ENCODE results near the gene ZBTB47. TPM values are rescaled to one million over a fixed set of nuclear protein-coding genes. Genes with fewer than 3 reads are reported as not detected.

ZBTB47 gene
- total and polyA plus RNA-seq, 2 experiments from 2014 or later: 7.0 to 14.2 TPM

GRCh38 chr3:42664438-42664803 is 10.9 kb downstream of the ZBTB47 start:
- no peaks in the 10 kb centered on the region for H3K9me3 ChIP-seq (ENCODE audit: low read depth)
- no peaks in the 10 kb centered on the region for H3K4me1 ChIP-seq (ENCODE audit: insufficient read depth)
- TF ChIP-seq EZH2 (IDR thresholded peaks at IDR 0.05; ENCODE audit: borderline replicate concordance): no peak
- TF ChIP-seq CTCF (IDR thresholded peaks at IDR 0.05; ENCODE audit: poor library complexity): no peak
- no peak for TF ChIP-seq EZH2phosphoT487 (IDR thresholded peaks at IDR 0.05; ENCODE audit: low read depth, severe bottlenecking, unreplicated experiment)
- no peaks in the 10 kb centered on the region for H3K79me2 ChIP-seq
- DNase-seq (ENCODE audit: low spot score): no peak
- no peak overlapping the region for H2AFZ ChIP-seq
- 94% methylated on average over 12 of the region's 19 CpGs for WGBS (ENCODE audit: low lambda C conversion rate, missing lambda C conversion rate)
- no peaks in the 10 kb centered on the region for H3K9me2 ChIP-seq (replicated peaks; ENCODE audit: insufficient read depth)
- no peak overlapping the region for H3K4me3 ChIP-seq
- H3K27ac ChIP-seq: no peak overlapping the region
- no peaks in the 10 kb centered on the region for H3K27me3 ChIP-seq
- H3K36me3 ChIP-seq (replicated peaks; ENCODE audit: insufficient read depth, low read depth): no peaks in the 10 kb centered on the region
- no peaks in the 10 kb centered on the region for H4K20me1 ChIP-seq (ENCODE audit: insufficient read depth, poor library complexity, severe bottlenecking)
- no peak overlapping the region for H3K4me2 ChIP-seq

GRCh38 chr3:42665050-42665878 is 11.8 kb downstream of the ZBTB47 start:
- no peaks in the 10 kb centered on the region for H3K27me3 ChIP-seq
- H3K4me2 ChIP-seq: no peak overlapping the region
- H3K4me1 ChIP-seq (ENCODE audit: insufficient read depth): no peaks in the 10 kb centered on the region
- H3K9me3 ChIP-seq (ENCODE audit: low read depth): no peaks in the 10 kb centered on the region
- DNase-seq (ENCODE audit: low spot score): no peak
- no peaks in the 10 kb centered on the region for H3K9me2 ChIP-seq (replicated peaks; ENCODE audit: insufficient read depth)
- no peaks in the 10 kb centered on the region for H4K20me1 ChIP-seq (ENCODE audit: insufficient read depth, poor library complexity, severe bottlenecking)
- TF ChIP-seq EZH2 (IDR thresholded peaks at IDR 0.05; ENCODE audit: borderline replicate concordance) (no peak), EZH2phosphoT487 (IDR thresholded peaks at IDR 0.05; ENCODE audit: low read depth, severe bottlenecking, unreplicated experiment) (no peak), CTCF (IDR thresholded peaks at IDR 0.05; ENCODE audit: poor library complexity) (no peak)
- H3K4me3 ChIP-seq: no peak overlapping the region
- WGBS (ENCODE audit: low lambda C conversion rate, missing lambda C conversion rate): 92% methylated on average over 15 of the region's 15 CpGs
- H3K27ac ChIP-seq: no peak overlapping the region
- no peak overlapping the region for H2AFZ ChIP-seq
- H3K79me2 ChIP-seq: no peaks in the 10 kb centered on the region
- no peaks in the 10 kb centered on the region for H3K36me3 ChIP-seq (replicated peaks; ENCODE audit: insufficient read depth, low read depth)

- H3K27ac ChIP-seq: no peak overlapping the region
- no peaks in the 10 kb centered on the region for H3K27me3 ChIP-seq
- H4K20me1 ChIP-seq (ENCODE audit: insufficient read depth, poor library complexity, severe bottlenecking): no peaks in the 10 kb centered on the region
- 91% methylated on average over 8 of the region's 8 CpGs for WGBS (ENCODE audit: low lambda C conversion rate, missing lambda C conversion rate)
- no peaks in the 10 kb centered on the region for H3K9me3 ChIP-seq (ENCODE audit: low read depth)
- no peak overlapping the region for H3K4me3 ChIP-seq
- TF ChIP-seq EZH2phosphoT487 (IDR thresholded peaks at IDR 0.05; ENCODE audit: low read depth, severe bottlenecking, unreplicated experiment): no peak
- TF ChIP-seq CTCF (IDR thresholded peaks at IDR 0.05; ENCODE audit: poor library complexity): no peak
- TF ChIP-seq EZH2 (IDR thresholded peaks at IDR 0.05; ENCODE audit: borderline replicate concordance): no peak
- no peaks in the 10 kb centered on the region for H3K9me2 ChIP-seq (replicated peaks; ENCODE audit: insufficient read depth)
- no peak overlapping the region for H3K4me2 ChIP-seq
- no peaks in the 10 kb centered on the region for H3K79me2 ChIP-seq
- no peaks in the 10 kb centered on the region for H3K36me3 ChIP-seq (replicated peaks; ENCODE audit: insufficient read depth, low read depth)
- no peak overlapping the region for H2AFZ ChIP-seq
- no peaks in the 10 kb centered on the region for H3K4me1 ChIP-seq (ENCODE audit: insufficient read depth)
- DNase-seq (ENCODE audit: low spot score): no peak
Measured at GRCh38 chr3:42666022-42666421, 12.5 kb downstream of the ZBTB47 start.

Data from hepatocyte (in vitro differentiated cells).